Measurements from ENCODE around the gene COMP.

COMP gene

GRCh38 chr19:18783958-18784785, 6.9 kb downstream of the COMP start:
- no peak for DNase-seq (ENCODE audit: low read depth in 2 of 3, low spot score in 2 of 3)

DNA sequence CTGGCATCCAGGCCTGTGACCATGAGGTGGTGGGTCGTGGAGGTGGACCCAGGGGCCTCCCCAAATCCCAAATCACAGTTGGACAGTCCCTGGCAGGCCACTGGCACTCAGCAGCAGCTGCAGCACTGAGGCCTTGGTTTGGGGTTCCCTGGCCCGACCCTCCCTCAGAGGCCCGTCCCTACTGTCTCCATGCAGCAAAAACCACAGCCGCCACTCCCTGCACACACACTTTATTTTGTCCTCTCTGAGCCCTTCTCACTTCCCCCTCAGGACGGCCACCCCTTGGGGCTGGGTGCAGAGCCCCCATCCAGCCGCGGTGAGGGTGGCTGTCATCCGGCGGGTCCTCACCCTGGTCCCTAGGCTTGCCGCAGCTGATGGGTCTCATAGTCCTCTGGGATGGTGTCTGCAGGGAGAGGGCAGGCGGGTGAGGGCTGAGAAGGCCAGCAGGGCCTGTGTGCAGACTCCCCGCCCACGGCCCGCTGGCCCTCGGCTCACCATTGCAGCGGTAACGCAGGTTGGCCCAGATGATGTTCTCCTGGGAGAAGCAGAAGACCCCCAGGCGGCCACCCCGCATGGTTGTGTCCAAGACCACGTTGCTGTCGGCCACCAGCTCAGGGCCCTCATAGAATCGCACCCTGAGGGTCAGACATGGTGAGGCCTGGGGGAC, 8.4 kb downstream of the COMP start:
- no peak for DNase-seq (ENCODE audit: low read depth in 2 of 3, low spot score in 2 of 3)

DNA sequence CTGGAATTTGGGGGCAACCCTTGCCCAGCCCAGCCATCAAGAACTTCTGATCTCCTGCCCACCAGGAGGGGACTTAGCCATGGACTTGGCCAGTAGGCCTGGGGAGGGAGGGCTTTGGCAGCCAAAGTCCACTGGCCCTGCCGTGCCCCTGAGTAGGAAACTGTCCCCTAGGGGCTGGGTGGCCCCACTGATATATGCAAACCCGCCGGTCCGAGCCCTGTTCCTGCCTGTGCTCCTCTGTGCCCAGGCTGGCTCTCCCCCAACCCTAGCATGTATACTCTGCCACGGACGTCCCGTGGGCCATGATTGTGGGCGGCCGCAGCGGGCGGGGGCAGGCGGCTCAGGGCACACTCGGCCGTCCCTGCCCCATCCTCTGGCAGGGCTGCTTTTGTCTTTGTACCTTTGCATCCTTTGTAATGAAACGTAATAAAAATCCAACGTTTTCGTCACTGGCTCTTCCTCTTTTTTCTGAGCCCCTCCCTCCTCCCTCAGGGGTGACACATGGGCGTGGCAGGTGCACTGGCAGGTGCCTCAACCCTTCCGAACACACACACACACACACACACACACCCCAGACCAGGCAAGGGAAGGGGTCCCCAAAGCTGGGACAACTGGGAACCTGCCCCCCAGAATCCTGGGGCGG, 9.1 kb downstream of the COMP start:
- DNase-seq (ENCODE audit: low read depth in 2 of 3, low spot score in 2 of 3) = no peak

DNA sequence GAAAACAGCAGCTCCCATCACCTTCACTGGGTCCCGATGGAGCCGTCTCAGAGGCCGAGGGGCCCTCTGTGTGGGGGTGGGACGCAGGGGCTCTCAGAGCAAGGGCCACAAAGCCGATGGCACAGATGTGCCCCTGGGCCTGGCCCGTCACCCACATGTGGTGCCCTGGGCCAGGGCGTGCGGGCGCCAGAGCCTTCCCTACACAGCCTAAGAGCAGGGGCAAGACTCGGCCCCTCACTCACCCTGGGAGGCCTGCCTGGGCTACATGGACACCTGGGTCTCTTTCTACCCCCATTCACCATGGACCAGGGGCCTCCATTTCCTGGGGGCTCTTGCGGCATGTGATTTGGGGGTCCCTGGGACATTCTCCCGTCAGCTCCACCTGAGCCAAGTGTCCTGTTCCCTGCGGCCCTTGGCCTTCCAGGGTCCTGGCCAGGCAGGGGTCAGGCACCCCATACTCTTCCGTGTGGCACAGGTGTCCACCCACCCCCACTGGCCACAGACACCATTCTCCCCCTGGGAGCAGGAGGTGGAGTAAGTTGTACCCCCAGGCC, 10.0 kb downstream of the COMP start:
- no peak for DNase-seq (ENCODE audit: low read depth in 2 of 3, low spot score in 2 of 3)

GRCh38 chr19:18780631-18781030, 10.5 kb downstream of the COMP start:
- no peak for DNase-seq (ENCODE audit: low read depth in 2 of 3, low spot score in 2 of 3)

GRCh38 chr19:18780081-18780480, 11.0 kb downstream of the COMP start:
- no peak for DNase-seq (ENCODE audit: low read depth in 2 of 3, low spot score in 2 of 3)

- no peak for DNase-seq (ENCODE audit: low read depth in 2 of 3, low spot score in 2 of 3)
These were observed 12.1 kb downstream of the COMP start for GRCh38 chr19:18778826-18779495.

DNA sequence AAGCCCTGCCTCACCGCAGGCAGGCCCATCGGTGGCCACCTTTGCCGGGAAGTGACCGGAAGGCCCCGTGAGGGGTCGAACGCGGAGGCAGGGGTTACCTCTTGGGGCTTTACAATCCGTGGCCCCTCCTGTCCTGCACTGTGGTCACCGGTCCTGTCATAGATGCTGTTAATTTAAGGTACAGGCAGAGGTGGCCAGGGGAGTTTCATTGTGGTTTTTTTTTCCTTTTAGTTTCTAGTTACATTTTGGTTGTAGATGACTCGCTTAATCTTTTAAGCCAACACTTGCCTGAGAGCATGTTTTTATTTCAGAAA, 13.1 kb downstream of the COMP start:
- no peak for DNase-seq (ENCODE audit: low read depth in 2 of 3, low spot score in 2 of 3)

GRCh38 chr19:18777301-18778075, 13.6 kb downstream of the COMP start:
- DNase-seq (ENCODE audit: low read depth in 2 of 3, low spot score in 2 of 3) = no peak

- DNase-seq (ENCODE audit: low read depth in 2 of 3, low spot score in 2 of 3) = no peak
These were observed 14.4 kb downstream of the COMP start for GRCh38 chr19:18776736-18777135.

- DNase-seq (ENCODE audit: low read depth in 2 of 3, low spot score in 2 of 3) = no peak
These were observed 14.9 kb downstream of the COMP start for GRCh38 chr19:18776288-18776594.

DNA sequence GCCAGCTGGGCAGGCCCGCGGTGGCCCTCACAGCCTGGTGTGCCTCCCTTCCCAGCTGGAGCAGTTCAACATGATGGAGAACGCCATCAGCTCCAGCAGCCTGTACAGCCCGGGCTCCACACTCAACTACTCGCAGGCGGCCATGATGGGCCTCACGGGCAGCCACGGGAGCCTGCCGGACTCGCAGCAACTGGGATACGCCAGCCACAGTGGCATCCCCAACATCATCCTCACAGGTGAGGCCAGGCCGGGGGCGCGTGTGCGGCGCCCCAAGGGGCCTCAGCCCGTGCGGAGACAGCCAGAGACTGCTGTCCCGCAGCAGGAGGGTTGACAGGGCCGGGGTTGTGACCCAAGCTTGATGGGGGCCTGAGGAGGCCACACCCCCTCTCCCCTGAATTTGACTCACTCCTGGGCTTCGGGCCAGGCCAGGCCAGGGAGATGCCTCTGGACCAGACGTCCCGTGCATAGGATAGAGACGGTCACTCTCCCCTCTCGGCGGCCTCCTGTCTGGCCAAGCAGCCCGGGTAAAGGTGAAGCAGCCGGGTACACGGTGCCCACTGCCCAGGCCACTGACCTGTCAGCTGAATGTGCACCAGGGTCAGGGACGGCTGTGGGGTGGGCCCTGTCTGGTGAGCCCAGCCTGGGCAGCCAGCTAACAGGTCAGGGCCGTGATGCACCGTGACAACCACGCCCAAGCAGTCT, 15.4 kb downstream of the COMP start:
- DNase-seq (ENCODE audit: low read depth in 2 of 3, low spot score in 2 of 3) = no peak

- DNase-seq (ENCODE audit: low read depth in 2 of 3, low spot score in 2 of 3) = no peak
These were observed 16.2 kb downstream of the COMP start for GRCh38 chr19:18774782-18775444.

- no peak for DNase-seq (ENCODE audit: low read depth in 2 of 3, low spot score in 2 of 3)
These were observed 17.0 kb downstream of the COMP start for GRCh38 chr19:18774107-18774506.

- DNase-seq (ENCODE audit: low read depth in 2 of 3, low spot score in 2 of 3) = no peak
These were observed 17.4 kb downstream of the COMP start for GRCh38 chr19:18773682-18774081.

GRCh38 chr19:18772620-18773587, 18.2 kb downstream of the COMP start:
- no peak for DNase-seq (ENCODE audit: low read depth in 2 of 3, low spot score in 2 of 3)

- no peak for DNase-seq (ENCODE audit: low read depth in 2 of 3, low spot score in 2 of 3)
These were observed 19.5 kb downstream of the COMP start for GRCh38 chr19:18771328-18772242.
